ENCODE results near the gene MYO1E.
"Not testable (repeated sequence)": the region's sequence is repeated elsewhere in the genome, so short reads cannot be mapped to it uniquely, and the experiment has no call there.

MYO1E gene

DNA sequence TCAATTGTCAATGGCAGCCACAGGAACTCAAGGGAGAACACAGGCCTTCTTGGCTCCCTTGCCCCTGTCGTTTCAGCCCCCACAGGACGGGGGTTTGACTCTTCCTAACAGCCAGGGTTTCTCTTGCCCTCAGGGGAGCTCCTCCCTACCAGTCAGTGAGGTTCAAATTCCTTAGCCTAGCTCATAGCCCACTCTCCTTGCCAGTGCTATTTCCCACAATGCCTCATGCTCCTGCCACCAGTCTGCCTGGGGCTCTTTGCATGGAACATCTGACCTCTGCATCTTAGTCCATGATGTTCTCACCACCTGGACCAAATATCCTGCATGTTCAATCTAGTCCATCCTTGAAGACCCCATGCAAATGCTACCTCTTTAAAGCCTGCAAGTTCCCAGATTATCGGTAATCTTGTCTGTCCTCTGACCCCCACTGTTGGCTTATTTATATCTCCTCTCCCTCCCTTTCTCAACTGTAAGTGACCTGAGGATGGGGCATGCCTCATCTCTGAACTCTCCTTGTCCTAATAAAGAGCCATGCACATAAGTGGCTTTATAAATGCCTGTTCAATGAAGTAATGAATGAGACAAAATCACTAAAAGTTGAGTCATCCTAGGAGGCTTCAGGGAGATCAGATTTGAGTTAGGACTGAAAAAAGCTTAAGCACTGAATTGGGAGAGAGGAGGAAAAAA is 78.0 kb downstream of the MYO1E start:
- peak; percentile 90 to 91 for DNase-seq (ENCODE audit: low read depth in 2 of 2)

DNA sequence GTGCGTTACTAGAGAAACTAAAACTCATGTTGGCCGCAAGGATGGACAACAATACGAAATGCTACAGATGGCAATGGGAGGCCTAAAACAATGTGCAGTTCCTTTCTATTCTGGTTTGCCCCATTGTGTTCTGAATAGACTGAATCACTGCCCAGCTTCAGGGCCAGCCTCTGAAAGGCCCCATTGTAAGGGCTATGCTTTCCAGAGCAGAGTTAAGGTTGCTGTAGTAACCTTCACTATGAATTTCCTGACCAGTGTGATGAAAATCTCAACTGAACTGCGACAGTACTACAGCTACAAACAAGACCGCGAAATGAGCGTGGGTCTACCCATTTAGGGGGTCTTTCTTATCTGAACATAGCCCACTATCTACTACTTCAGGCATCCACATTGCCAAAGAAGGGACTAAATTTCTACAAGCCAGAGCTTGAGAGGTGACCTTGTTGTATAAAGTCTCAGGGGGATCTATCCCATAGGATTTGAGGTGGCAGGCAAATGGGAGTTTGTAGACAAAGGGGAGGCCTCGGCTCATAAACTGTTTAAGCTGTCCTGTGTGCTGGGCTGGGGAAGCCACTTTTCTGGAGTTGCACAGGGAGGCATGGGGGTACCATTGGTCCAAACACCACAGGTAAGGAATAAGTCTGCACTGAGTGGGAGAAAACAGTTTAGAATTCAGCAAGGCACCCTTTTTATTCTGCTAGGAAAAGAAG is 80.1 kb downstream of the MYO1E start:
- no peak for DNase-seq (ENCODE audit: low read depth in 2 of 2)

DNA sequence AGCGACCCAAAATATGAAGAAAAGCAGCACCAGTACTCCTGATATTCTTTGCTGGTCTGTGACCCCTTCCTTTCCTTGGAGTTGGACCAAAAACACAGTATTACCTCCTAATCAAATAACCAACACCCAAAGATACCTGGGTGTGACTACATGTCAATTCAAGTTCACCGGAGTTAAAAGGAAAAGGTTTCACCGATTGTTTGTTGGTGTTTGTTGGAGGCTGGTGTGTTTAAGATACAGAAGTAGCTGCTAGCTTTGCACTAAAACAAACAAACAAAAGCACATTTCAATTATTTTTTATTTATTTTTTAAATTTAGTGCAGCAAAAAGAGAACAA is 81.5 kb downstream of the MYO1E start:
- no peak for DNase-seq (ENCODE audit: low read depth in 2 of 2)

DNA sequence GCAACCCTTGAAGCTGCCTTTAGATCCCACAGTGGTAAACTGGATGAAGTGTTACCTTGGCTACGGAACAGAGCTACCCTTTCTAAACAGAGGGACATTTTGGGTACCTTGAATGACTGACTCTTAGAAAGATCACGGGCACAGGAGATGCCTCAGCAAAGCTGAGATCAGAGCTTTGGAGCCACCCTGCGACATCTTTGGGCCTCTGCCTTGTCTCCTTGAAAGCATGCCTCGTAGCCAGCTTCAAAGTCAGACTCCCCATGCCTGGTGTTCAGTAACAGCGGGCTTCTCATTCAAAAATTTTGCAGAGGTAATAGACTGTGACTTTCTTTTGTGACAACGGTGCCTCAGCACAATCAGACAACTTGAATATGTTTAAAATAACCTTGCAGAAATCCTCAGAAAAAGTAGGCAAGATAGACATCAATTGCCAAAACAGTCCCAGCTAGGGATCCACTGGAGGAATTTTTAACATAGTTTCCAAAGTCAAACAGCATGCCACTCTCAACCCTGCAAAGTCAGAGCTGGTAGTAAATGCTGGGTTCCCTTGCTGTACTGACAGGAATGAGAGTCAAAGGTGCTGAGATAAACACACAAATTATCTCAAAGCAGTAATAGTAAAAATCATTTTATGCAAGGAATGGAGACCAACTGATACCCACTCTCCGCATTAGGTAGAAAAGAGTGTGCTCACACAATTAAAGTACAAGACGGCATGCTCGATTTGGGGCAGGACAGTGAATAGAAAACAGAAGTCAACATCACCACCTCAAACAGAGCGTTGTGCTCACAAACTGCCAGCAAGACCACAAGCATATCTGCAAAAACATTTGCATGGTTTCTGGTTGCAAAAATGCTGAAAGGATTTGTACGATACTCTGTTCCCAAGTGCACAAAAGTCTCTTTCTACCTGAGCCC is 82.1 kb downstream of the MYO1E start:
- DNase-seq (ENCODE audit: low read depth in 2 of 2) = no peak

DNA sequence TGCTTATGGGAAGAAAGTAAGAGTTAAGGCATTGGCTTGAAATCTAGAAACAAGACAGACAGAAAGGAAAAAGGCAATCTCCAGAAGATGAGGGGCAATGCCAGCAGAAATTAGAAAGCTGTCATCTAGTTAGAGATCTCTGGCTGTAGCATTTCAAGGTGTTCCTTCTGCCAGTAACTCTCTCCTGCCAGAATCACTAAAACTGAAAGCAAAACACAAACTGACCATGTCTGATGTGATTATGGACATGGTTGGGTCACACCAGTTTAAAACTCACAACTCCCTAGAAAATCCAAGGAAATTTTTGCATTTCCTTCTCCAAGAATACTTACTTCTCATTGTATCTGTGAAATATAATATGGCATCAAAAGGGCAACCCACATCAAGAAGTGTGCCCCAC is 83.1 kb downstream of the MYO1E start:
- no peak for DNase-seq (ENCODE audit: low read depth in 2 of 2)

DNA sequence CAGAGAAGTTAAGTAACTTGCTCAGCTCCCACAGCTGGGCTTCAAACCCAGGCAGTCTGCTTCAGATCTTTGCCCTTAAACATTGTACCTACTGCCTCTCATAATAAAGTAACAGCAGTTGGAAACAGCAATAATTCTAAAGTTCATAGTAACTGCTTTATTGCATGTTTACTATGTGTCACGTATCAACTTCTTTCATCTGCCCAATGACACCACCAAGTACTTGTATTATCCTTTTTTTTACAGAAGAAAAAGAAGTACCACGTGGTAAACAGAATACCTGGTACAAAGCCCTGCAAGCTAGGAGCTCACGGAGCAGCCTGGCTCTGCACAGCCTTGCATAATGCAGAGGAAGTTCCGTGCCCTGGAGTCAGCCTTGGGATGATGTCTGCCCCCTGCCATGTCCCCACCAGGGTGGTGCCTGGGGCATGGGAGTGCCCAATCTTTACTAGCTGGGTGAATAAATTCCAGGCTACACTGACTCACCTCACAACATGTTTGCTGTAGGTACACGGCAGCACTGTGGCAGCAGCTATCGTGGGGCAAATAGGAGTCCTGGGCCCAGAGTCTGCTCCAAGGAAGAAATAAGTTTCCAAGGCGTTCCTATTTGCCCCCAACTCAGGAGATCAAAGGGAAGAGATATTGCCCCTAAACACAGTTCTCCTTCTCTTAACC is 88.8 kb downstream of the MYO1E start:
- no peak for DNase-seq (ENCODE audit: low read depth in 2 of 2)

DNA sequence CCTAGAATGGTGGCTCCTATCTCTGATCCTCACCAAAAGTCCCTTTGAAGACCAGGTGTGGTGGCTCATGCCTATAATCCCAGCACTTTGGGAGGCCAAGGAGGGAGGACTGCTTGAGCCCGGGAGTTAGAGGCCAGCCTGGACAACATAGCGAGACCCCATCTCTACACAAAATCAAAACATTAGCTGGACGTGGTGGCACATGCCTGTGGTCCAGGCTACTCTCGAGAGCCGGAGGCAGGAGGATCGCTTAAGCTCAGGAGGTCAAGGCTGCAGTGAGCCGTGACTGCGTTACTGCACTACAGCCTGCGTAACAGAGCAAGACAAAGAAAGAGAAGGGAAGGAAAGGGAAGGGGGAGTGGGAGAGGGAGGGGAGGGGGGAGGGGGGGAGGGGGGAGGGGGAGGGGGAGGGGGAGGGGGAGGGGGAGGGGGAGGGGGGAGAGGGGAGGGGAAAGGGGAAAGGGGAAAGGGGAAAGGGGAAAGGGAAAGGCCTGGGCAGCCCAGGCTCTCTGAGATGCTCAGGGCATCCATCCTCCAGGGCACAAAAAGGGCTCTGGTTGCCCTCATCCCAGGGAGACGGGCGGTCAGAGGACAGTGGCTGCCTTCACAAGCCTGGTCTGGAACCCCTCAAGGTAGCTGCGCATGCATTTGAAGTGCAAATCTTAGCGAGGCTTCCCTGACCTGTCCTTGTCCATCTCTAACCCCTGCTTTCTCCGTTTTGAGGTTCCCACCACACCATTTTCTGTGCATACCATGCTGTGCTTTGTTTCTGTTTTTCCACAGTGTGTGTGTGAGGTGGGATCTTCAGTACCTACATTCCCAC is 89.9 kb downstream of the MYO1E start:
- DNase-seq (ENCODE audit: low read depth in 2 of 2) = no peak

DNA sequence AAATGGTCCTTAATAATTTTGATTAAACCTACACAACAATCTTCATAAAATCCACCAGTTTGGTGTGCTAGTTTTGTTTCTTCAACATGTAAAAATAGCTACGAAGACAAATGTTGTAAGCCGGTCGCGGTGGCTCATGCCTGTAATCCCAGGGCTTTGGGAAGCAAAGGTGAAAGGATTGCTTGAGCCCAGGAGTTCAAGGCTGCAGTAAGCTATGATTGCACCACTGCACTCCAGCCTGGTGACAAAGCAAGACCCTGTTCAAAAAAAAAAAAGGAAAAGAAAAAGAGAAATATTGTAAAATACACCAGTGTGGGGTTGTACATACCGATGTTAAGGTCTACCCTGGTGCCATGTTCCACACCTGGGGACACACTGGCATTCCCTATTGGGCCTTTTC is 91.0 kb downstream of the MYO1E start:
- no peak for DNase-seq (ENCODE audit: low read depth in 2 of 2)

DNA sequence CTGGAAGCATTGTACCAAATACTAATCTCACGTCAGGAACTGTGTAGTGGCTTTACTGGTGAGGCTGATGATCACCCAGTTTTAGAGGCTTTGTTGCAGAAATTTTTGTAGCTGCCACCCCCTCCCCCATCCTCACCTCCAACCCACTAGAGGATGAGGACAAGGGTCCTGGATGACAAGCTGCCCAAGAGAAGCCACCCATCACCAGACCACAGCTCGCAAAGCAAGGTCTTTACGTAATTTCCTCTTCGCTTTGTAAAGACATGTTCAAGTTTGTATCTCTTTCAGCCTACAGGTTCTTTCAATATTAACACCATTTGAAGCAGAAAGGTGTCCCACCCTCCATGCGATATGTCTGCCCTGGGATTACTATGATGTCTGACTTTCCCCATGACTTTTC is 91.8 kb downstream of the MYO1E start:
- no peak for DNase-seq (ENCODE audit: low read depth in 2 of 2)

DNA sequence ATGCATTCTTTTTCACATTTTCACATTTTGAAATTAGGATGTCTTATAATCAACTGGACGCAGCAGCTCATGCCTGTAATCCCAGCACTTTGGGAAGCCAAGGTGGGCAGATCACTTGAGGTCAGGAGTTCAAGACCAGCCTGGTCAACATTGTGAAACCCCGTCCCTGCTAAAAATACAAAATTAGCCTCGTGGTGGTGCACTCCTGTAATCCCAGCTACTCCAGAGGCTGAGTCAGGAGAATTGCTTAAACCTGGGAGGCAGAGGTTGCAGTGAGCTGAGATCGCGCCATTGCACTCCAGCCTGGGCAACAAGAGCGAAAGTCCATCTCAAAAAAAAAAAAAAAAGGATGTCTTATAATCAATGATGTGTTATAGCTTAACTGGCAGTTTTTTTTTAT is 92.4 kb downstream of the MYO1E start:
- DNase-seq (ENCODE audit: low read depth in 2 of 2) = not testable (repeated sequence)

DNA sequence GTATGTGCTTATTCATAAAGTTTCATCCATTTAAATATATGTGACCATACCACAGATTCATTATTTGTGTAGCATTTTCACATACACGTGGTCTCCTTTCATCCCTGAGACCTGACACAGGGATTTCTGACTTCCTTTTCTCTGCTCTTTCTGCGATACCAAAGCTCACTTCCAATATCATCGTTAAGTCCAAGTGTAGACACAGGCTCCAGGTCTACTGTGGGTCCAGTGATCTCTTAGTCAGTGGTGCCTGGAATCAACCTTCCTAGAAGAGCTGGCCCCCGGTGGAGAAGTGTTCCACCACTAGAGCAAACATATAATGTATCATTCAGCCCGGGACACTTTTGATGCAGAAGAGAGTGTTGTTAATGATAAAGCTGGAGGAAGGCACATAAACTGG is 93.6 kb downstream of the MYO1E start:
- no peak for DNase-seq (ENCODE audit: low read depth in 2 of 2)

DNA sequence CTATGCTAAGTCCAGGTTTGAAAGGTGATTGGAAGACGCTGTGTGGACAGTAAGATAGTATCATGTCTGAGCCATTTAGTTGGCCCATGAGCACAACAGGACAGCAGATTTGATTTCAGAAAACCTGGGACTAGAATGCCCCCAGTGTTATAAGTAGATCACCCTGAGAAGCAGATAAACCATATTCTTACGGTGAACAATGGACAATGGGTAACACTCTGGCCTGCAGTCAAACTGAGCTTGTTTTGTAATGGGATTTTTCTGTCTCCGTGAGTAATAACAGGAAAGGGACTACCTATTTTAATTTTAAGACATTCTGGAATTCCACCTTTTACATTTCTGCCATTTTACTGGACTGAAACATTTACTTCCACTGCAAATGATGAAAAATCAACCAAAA is 94.6 kb downstream of the MYO1E start:
- no peak for DNase-seq (ENCODE audit: low read depth in 2 of 2)

DNA sequence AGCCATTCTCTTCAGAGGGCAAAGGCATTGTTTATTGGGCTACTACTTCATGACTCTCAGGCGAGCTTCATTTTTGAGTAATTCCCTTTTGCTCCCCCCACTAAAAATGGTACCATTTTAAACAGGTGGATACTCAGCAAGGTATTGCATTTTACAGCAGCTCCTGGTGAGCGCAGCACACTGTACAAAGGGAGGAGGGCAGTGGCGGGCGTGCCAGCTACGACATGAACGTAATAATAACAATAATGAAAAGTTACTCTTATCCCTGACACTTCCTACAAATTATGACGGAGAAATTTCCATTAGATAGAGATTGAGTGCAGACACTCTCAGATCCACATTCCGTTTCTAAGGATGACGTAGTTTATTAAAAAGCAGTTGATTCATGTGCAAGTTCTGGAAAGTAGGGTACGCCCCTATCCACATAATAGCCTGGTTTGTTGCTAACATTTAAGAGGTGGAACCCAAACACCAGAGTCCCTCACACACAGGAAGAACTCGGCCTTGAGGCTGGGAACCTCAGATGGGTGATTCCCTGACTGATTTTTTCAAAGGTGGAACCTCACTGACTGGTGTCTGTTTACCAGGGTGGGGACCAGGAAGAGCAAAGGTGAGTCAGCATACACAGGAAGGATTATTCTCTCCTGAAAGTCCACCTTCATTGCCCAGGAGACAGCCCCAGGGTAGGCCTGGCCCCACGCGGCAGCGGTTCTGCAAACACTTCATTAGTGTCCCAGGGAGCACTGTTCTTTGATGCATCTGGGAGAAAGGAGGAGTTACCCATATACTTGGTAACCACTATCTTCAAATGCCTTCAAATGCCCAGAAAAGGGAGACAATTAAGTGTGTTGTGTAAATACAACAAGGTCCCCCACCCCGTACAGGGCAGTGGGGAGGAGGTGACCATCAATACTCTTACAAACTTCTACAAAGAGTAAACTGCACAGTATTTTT is 96.2 kb downstream of the MYO1E start:
- DNase-seq (ENCODE audit: low read depth in 2 of 2) = no peak

DNA sequence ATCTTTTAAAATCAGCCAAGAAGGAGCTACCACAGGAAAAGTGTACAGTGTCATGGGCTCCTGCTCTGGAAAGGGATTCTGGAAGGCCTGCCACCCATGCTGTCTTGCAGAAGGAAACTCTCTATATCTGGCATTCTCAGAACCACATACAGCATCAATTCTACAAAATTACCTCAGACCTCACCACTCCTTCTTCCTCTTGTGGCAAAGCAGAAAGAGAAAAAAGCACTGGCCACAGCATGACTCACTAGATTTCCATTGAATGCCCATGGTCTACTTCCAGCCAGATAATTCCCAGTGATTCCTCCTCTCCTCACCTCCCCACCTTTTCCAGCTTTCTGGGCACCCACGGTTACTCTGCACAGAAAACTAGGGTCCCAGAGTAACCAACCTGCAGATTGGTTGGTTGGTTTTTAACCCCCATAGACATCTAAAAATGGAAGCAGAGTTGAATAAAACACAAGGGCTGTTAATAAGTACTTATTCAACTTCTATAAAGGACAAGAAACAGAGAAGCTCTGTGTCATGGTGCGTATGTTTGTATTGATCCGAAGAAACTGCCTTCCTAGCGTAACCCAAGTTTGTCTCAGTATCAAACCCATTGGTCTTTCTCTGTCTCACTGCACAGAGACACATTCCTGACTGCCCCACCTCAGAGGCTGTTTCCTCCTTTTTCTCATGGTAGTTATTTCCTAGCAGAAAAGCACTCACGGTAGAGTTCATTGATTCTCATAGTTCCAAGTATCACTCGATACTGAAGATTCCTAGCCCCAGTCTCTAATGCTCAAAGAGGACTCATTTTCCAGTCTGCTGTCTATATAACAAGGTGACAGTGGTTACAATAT is 98.3 kb downstream of the MYO1E start:
- peak in 1 of 2 experiments; percentile 17 for DNase-seq (ENCODE audit: low read depth in 2 of 2)

DNA sequence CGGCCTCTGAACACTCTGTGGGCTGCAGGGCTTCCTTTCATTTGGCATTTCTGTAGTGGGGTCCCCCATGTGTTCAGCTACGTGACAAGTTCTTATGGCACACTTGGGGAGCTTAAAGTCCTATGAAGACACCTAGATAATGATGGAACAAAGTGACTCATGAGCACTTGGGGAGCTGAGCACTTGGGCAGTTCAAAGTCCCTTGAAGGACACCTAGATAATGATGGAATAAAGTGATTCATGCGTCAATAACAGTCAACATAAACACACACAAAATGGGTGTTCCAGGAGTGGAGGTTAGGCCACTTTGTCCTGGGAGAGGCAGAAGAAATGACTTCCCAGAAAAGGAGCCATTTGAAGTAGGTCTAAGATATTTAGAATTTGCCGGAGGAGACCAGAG is 99.4 kb downstream of the MYO1E start:
- no peak for DNase-seq (ENCODE audit: low read depth in 2 of 2)

DNA sequence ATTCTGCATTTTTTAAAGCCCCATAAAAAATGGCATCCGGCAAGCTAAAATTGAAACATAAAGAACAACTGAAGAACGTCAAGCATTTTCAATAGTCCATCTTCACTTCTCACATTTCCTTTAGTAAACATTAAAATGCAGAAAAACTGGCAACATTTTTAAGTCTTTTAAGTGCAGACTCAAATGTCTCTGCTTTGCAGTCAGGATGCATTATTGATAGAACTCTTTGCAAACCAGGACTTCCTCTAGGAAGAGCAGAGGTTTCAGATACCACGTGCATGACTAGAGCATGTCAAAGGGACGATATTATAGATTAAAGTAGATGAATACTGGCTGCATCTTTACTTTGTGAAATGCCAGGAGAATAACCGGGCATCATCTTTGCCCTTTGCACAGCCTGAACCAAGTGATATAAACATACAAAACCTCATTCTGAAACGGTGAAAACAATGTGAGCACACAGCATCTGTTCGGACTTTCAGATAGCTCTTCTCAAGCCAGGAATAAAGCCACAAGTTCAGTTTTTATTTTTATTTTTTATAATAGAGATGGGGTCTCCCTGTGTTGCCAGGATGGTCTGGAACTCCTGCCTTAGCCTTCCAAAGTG is 101.0 kb downstream of the MYO1E start:
- DNase-seq (ENCODE audit: low read depth in 2 of 2) = no peak

DNA sequence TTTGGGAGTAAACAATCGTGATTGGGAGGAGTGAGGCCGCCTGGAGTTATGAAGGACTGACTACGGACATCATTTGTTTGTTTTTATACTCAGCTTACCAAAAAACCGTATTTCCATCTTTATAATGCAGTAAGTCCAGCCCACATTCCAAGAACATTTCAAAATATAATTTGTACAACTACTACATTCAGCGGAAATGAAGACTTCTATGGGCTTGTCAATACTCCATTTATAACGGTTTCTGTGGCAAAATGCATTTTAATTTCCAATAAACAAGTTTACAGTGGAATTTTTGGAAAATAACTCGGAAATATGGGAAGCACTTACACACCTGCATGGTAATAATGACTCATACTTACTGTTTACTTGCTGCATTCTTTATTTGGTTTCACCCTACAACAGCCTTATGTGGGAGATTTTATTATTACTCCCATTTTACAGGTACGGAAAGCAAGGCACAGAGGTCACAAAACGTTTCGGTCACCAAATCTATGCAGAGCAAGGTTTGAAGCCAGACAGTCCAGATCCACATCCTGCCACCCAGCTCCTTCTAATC is 103.7 kb downstream of the MYO1E start:
- DNase-seq (ENCODE audit: low read depth in 2 of 2) = no peak

DNA sequence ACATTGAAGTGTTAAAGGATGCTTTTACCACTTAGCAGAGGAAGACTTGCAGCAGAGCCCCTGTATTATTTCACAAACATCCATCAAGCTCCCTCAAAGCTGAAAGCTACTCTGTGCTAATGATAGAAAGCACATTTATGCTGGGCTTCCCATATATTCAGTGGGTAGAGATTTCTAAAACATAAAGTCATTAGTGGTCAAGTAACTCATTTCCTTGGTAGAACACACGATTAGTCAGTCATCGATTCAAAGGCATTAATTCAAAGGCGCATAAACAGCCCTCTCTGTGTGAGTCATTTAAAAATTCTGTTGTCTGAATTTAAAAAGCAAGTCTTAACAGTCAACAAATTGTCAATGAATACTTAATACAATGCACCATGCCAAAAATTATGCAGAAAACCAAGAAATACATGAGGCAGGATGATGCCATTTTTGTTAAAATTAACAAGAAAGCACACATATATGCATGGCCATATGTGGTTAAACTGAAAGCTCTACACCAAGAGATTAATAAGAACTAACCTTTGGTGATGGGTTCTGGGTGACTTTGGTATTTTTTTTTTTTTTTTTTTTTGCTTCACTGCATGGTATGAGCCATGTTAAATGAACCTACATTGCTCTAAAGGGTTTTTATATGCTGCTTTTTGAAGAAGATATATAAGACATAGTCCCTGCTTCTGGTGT is 104.4 kb downstream of the MYO1E start:
- DNase-seq (ENCODE audit: low read depth in 2 of 2) = peak; percentile 43 to 51

Measured in fibroblast of skin of left quadriceps (primary cell).